Measurements from ENCODE around the gene C11orf42.

Gene C11orf42, protein sequence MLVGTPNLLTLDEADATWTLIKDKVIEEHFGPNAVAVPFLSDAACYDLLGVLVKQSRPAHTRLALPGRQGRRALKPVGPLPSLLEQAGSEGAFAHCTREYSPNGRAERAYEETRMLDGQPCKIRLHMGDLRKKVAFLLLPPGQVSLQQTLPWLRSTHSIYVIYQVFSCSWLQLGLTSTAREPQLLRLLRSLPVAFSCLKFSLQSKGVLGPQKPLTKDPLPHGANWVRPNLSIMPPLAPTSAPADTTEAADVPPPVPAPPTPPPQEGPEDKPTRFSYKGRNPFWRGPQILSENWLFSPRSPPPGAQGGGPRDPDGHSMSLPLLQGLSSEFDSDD

DNA sequence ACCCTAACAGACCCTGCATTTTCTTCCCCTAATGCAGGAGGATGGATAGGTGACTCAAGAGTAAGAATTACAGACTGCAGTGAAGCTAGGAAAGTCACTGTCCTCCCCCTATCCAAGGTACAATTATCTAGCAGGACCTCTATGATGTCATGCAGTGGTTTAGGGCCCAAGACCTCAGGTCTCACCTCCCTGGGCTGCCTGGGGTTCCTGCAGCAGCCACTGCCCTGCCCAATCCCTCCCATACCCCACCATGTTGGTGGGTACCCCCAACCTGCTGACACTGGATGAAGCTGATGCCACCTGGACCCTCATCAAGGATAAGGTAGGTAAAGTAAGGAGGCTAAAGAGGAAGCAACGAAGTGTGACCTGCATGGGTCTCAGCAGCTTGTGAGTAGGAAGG, at the start of gene C11orf42:
Gene C11orf42, plus strand, starts transcription at position 192 of the 400 bp plus-strand sequence. Its CDS starts 59 bp downstream, at position 251.
- no peak for DNase-seq (ENCODE audit: low read depth)
- TF ChIP-seq, protein P1, sequence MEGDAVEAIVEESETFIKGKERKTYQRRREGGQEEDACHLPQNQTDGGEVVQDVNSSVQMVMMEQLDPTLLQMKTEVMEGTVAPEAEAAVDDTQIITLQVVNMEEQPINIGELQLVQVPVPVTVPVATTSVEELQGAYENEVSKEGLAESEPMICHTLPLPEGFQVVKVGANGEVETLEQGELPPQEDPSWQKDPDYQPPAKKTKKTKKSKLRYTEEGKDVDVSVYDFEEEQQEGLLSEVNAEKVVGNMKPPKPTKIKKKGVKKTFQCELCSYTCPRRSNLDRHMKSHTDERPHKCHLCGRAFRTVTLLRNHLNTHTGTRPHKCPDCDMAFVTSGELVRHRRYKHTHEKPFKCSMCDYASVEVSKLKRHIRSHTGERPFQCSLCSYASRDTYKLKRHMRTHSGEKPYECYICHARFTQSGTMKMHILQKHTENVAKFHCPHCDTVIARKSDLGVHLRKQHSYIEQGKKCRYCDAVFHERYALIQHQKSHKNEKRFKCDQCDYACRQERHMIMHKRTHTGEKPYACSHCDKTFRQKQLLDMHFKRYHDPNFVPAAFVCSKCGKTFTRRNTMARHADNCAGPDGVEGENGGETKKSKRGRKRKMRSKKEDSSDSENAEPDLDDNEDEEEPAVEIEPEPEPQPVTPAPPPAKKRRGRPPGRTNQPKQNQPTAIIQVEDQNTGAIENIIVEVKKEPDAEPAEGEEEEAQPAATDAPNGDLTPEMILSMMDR (conservative IDR thresholded peaks at IDR 0.05; ENCODE audit: low read depth, low read length), result no peak
- H3K4me3 ChIP-seq (ENCODE audit: low read depth, low read length), result no peak within 1 kb of the TSS

DNA sequence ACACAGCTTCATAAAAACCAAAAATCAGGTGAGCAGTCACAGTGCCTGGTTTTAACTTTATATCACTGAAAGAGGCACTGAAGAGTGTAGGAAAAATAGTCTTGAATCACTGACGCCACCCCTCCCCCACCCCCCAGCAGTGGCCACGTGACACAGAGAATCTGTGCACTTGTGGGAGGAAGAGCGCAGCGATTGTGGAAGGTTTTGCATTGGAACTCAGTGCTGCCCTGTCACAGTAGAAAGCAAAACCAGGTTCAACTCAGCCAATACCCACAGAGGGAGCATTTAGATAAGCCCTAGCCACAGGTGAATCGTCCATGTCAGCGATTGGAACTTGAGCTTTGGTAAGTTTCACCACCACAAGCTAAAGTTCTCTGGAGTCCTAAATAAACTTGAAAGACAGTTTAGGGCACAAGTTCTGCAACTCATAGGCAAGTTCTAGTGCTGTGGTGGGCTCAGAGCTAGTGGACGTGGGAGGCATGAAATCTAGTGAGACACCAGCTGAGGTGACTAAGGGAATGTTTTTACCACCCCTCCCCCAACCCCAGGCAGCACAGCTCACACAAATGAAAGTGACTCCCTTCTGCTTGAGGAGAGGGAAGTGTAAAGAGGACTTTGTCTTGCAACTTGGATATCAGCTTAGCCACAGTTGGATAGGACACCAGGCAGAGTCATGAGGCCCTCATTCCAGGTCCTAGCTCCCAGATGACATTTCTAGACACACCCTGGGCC, 48.6 kb upstream of the C11orf42 start:
- DNase-seq (ENCODE audit: low read depth), result no peak
- no peak overlapping the region for H3K4me3 ChIP-seq (ENCODE audit: low read depth, low read length)
- TF ChIP-seq, protein P1 (conservative IDR thresholded peaks at IDR 0.05; ENCODE audit: low read depth, low read length), result no peak

DNA sequence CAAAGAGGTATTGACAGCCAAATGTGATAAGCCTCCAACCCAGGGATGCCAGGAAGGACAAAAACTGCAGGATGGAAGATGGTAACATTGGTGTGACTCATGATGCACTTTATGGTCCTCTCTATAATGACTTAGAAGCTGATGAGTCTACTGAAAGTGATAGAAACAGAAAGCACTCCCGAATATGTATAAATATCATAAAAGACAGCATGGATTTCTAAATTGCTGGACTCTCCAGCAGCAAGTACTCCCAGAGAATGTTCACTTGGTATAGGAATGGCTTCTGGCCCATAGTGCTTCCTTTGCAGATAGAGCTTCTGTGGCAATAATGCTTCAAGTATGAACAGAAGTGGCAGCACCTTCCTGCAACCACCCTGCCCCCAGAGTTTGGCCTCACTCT, 35.1 kb upstream of the C11orf42 start, which contains the start of gene OR52B2:
Gene OR52B2, minus strand, starts transcription at position 101 of the 400 bp plus-strand sequence. Its CDS starts 0 bp downstream, at position 101.
- no peak within 1 kb of the TSS for H3K4me3 ChIP-seq (ENCODE audit: low read depth, low read length)
- TF ChIP-seq, protein P1 (conservative IDR thresholded peaks at IDR 0.05; ENCODE audit: low read depth, low read length), result no peak
- DNase-seq (ENCODE audit: low read depth), result no peak

DNA sequence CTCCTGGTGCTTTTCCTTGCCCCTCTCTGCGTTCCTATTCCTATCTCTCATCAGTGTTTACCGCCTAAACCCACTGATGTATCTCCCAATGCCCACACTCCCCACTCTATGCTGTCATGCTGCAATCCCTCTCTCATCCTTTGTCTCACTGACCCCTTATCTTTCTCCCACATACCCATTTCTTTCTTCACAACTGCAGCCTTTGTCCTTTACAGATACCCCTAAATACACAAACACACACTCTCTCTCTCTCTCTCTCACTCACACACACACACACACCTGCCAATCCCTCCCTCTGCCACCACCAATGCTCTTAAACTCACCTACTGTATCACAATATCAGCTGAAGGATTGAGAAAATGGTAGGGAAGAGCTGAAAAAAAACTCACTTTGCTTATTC, 29.9 kb upstream of the C11orf42 start:
- no peak for DNase-seq (ENCODE audit: low read depth)
- H3K4me3 ChIP-seq (ENCODE audit: low read depth, low read length), result no peak overlapping the region
- TF ChIP-seq, protein P1 (conservative IDR thresholded peaks at IDR 0.05; ENCODE audit: low read depth, low read length), result no peak

DNA sequence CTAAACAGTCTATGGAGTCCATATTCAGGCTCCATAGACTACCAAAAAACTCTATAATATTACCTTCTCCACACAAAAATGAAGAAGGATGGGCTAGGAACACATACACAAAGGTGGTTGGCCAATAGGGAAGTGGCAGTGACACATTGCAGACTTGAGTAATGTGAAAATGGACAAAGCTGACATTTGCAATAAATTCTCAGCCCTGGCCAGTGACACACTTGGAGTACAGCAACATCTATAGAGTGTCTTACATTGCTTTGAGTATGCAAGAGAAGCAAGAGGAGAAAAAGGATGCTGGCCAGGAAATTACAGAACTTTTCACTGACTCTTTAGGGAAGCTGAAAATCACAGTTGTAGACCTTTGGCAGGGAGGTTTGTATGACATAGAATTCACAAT, 13.6 kb upstream of the C11orf42 start:
- no peak for DNase-seq (ENCODE audit: low read depth)
- TF ChIP-seq, protein P1 (conservative IDR thresholded peaks at IDR 0.05; ENCODE audit: low read depth, low read length), result no peak
- H3K4me3 ChIP-seq (ENCODE audit: low read depth, low read length), result no peak overlapping the region

DNA sequence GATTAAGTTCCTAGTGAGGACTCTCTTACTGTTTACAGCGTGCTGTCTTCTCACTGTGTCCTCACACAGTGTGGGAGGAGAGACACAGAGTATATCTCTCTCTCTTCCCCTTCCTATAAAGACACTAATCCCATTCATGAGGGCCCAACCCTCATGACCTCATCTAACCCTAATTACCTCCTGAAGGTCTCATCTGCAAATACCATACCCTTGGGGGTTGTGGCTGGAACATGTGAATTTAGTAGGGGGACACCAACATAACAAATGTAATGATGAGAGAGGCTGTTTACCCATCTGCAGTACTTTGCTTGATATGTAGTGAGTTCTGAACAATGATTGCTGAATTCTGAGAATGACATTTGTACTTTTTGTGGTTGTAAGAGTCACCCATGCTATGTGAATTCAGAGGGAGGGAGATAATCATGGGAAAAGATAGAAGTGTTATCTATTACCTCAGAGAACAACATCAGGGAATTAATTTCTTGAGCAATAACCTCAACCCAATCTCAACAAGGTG, 11.2 kb upstream of the C11orf42 start:
- no peak for DNase-seq (ENCODE audit: low read depth)

More for the DNA sequence above, 11.2 kb upstream of the C11orf42 start:
- H3K4me3 ChIP-seq (ENCODE audit: low read depth, low read length), result no peak overlapping the region
- TF ChIP-seq, protein P1 (conservative IDR thresholded peaks at IDR 0.05; ENCODE audit: low read depth, low read length), result no peak
